ENCODE data around the gene PAX5. TPM values are rescaled to one million over a fixed set of nuclear protein-coding genes. Genes with fewer than 3 reads are reported as not detected.

PAX5 gene
- total and polyA plus RNA-seq, 3 donors from 2014 or later = 0.79 to 1.9 (median 1.3) TPM

- intact Hi-C loops (cut with DNase I; ENCODE audit: low total_unique reads) = no loop called here
- peak; percentile 69 for DNase-seq
Observed at GRCh38 chr9:36995927-36996705, 38.0 kb downstream of the PAX5 start.

GRCh38 chr9:36993933-36994764 is 39.9 kb downstream of the PAX5 start:
- WGBS, 2 donors = 74 to 79% methylated on average over 14 to 19 of the region's 19 CpGs
- no peaks in the 10 kb centered on the region for H3K27me3 ChIP-seq
- H3K9me3 ChIP-seq = no peaks in the 10 kb centered on the region
- TF ChIP-seq CTCF (IDR thresholded peaks at IDR 0.05) (no peak), POLR2A (IDR thresholded peaks at IDR 0.05) (no peak)
- intact Hi-C loops (cut with DNase I; ENCODE audit: low total_unique reads) = no loop called here
- DNase-seq = no peak
- no peaks in the 10 kb centered on the region for H3K36me3 ChIP-seq (ENCODE audit: low read depth, missing control alignments)
- no peak overlapping the region for H3K4me3 ChIP-seq
- no peaks in the 10 kb centered on the region for H3K4me1 ChIP-seq
- H3K27ac ChIP-seq = no peak overlapping the region

More at GRCh38 chr9:36995927-36996705, 38.0 kb downstream of the PAX5 start:
- TF ChIP-seq CTCF (IDR thresholded peaks at IDR 0.05) (peak; percentile 9 to 35 (median 29)), POLR2A (IDR thresholded peaks at IDR 0.05) (no peak)
- Histone ChIP-seq H3K27ac (no peak overlapping the region), H3K4me3 (no peak overlapping the region), H3K27me3 (no peaks in the 10 kb centered on the region), H3K9me3 (no peaks in the 10 kb centered on the region), H3K36me3 (ENCODE audit: low read depth, missing control alignments) (no peaks in the 10 kb centered on the region), H3K4me1 (no peaks in the 10 kb centered on the region)
- WGBS, 2 donors = 37 to 69% methylated on average over 14 to 16 of the region's 16 CpGs

GRCh38 chr9:36992501-36993316 is 41.4 kb downstream of the PAX5 start:
- 52 to 57% methylated on average over 7 of the region's 7 CpGs for WGBS, 2 donors
- no peak overlapping the region for H3K27ac ChIP-seq
- no peaks in the 10 kb centered on the region for H3K27me3 ChIP-seq
- H3K9me3 ChIP-seq = no peaks in the 10 kb centered on the region
- TF ChIP-seq POLR2A (IDR thresholded peaks at IDR 0.05) = no peak
- no peak for TF ChIP-seq CTCF (IDR thresholded peaks at IDR 0.05)
- H3K4me1 ChIP-seq = no peaks in the 10 kb centered on the region
- no peak overlapping the region for H3K4me3 ChIP-seq
- intact Hi-C loops (cut with DNase I; ENCODE audit: low total_unique reads) = no loop called here
- H3K36me3 ChIP-seq (ENCODE audit: low read depth, missing control alignments) = no peaks in the 10 kb centered on the region
- DNase-seq = no peak

- Histone ChIP-seq H3K27ac (no peak overlapping the region), H3K4me3 (no peak overlapping the region), H3K36me3 (ENCODE audit: low read depth, missing control alignments) (no peaks in the 10 kb centered on the region), H3K9me3 (no peaks in the 10 kb centered on the region), H3K27me3 (no peaks in the 10 kb centered on the region), H3K4me1 (no peaks in the 10 kb centered on the region)
- intact Hi-C loops (cut with DNase I; ENCODE audit: low total_unique reads) = no loop called here
- TF ChIP-seq CTCF (IDR thresholded peaks at IDR 0.05) = peak; percentile 43 to 62 (median 49)
- no peak for TF ChIP-seq POLR2A (IDR thresholded peaks at IDR 0.05)
- WGBS, 2 donors = 25 to 32% methylated on average over 6 of the region's 6 CpGs
- peak; percentile 66 for DNase-seq
Observed at GRCh38 chr9:36991516-36992134, 42.4 kb downstream of the PAX5 start.
